Psoas muscle (tissue), 8 donors: Measurements from ENCODE around the gene TCF12. TPM values are rescaled to one million over a fixed set of nuclear protein-coding genes. Genes with fewer than 3 reads are reported as not detected.

ENCODE experiments used
- ATAC-seq, 4 donors: fragments of 200-7000 bp; cut with Tn5 transposase; one replicate each; pipeline ENCODE4 v1.9.1; 2020; ENCODE audit warnings: moderate library complexity in 3 of 4, mild to moderate bottlenecking in 2 of 4
- DNase-seq, 2 donors: peaks; one replicate each; pipeline ENCODE4 v3.0.0-alpha.2; 2020
- H3K27ac ChIP-seq: fragments of 200-600 bp; one replicate; pipeline ENCODE4 v1.8.0; 2022
- H3K27me3 ChIP-seq, 3 donors: fragments of 200-600 bp in 1 of 3; one replicate each; pipeline versions ENCODE4 v1.6.1 to v1.8.0; 2013 to 2022; ENCODE audit warnings: low read length in 2 of 3, mild to moderate bottlenecking in 2 of 3, moderate library complexity in 1 of 3; ENCODE audit not compliant: insufficient read depth in 3 of 3
- H3K36me3 ChIP-seq, 2 donors: fragments of 200-600 bp in 1 of 2; one replicate each; pipeline versions ENCODE4 v1.6.1 to v1.8.0; 2013 to 2022; ENCODE audit warnings: low read depth in 1 of 2, mild to moderate bottlenecking in 1 of 2, moderate library complexity in 1 of 2; ENCODE audit not compliant: insufficient read depth in 1 of 2
- H3K4me1 ChIP-seq: fragments of 200-600 bp; one replicate; pipeline ENCODE4 v1.8.0; 2022
- H3K4me3 ChIP-seq: fragments of 200-600 bp; one replicate; pipeline ENCODE4 v1.8.0; 2022; ENCODE audit warnings: mild to moderate bottlenecking
- H3K9me3 ChIP-seq: fragments of 200-600 bp; one replicate; pipeline ENCODE4 v1.8.0; 2022
- WGBS, 3 donors: extraction: QIAGEN DNeasy Blood & Tissue Kit; methylation state at CpG; one replicate each; pipeline versions ENCODE4 v1.1.6 to v1.1.7; 2013; 5-methylcytosine and 5-hydroxymethylcytosine counted together
- intact Hi-C, 2 donors: fragments of 100-400 bp; cut with DNase I; formaldehyde crosslinking; loops; one replicate each; pipeline versions ENCODE4 v1.11.0 to v1.14.2; 2022
- polyA plus RNA-seq, 3 donors: library from polyadenylated mRNA; stranded (reverse); fragments of 200-250 nt; gene quantifications; one replicate each; pipeline ENCODE4 v1.2.3, GENCODE V29; 2013
- total RNA-seq, 4 donors: library from RNA; stranded (reverse); fragmentation: NEBNext Ultra II Directional in 2 of 4; extraction: Animal tissue kit (Norgen Biotek cat#: 25700) in 2 of 4; gene quantifications; one replicate each; pipeline versions ENCODE4 v1.2.1 to v1.2.4, GENCODE V29; 2021 to 2023
- TF ChIP-seq, protein P1 (sequence below): fragments of 200-600 bp; IDR thresholded peaks from one replicate; pipeline ENCODE4 v1.8.0; 2022; ENCODE audit warnings: antibody characterized with exemption
- donor health status: healthy with polysubstance abuse.
- donor health status: DM: no; HTN: no; CAD: no; lungs with moderate emphysema.
- donor health status: Bipolar disorder and iron deficiency.
- donor health status: healthy.
- donor health status: DM: yes; HTN: yes; CAD: no.
- donor health status: DM: no; HTN: no; CAD: no.
- donor health status: DM: no; HTN: no; CAD: no.
- donor health status: DM: yes; HTN: yes; CAD: no.

The TCF12 gene
- total and polyA plus RNA-seq, 7 donors, result 10.5 to 53.1 (median 30.5) TPM

DNA sequence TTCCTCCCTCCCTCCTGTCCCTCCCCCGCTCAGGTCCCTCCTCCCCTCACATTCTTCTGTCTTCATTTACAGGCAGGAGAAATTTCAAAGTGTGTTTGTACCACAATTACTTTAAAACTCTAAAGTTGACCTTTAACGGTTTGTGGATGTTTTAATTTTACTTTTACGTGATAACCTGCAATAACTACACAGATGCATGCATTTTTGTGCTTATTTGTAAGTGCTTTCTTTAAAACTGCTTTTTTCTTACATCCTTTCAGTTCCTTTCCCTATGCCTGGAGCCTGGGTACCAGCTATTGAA lies 406.1 kb downstream of the TCF12 start:
- DNase-seq (no peak), ATAC-seq (no peak)
- WGBS, 3 donors, result 88 to 90% (median 89%) methylated on average over 3 of the region's 3 CpGs
- Histone ChIP-seq H3K36me3 (no peaks in the 10 kb centered on the region), H3K4me3 (no peak overlapping the region), H3K4me1 (peaks cover 7% of the 10 kb centered on the region), H3K27me3 (peaks cover 0 to 5% (median 3%) of the 10 kb centered on the region in 3 donors), H3K9me3 (no peaks in the 10 kb centered on the region), H3K27ac (no peak overlapping the region)
- TF ChIP-seq, protein P1, sequence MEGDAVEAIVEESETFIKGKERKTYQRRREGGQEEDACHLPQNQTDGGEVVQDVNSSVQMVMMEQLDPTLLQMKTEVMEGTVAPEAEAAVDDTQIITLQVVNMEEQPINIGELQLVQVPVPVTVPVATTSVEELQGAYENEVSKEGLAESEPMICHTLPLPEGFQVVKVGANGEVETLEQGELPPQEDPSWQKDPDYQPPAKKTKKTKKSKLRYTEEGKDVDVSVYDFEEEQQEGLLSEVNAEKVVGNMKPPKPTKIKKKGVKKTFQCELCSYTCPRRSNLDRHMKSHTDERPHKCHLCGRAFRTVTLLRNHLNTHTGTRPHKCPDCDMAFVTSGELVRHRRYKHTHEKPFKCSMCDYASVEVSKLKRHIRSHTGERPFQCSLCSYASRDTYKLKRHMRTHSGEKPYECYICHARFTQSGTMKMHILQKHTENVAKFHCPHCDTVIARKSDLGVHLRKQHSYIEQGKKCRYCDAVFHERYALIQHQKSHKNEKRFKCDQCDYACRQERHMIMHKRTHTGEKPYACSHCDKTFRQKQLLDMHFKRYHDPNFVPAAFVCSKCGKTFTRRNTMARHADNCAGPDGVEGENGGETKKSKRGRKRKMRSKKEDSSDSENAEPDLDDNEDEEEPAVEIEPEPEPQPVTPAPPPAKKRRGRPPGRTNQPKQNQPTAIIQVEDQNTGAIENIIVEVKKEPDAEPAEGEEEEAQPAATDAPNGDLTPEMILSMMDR, result no peak
- intact Hi-C loops, result no loop called here

DNA sequence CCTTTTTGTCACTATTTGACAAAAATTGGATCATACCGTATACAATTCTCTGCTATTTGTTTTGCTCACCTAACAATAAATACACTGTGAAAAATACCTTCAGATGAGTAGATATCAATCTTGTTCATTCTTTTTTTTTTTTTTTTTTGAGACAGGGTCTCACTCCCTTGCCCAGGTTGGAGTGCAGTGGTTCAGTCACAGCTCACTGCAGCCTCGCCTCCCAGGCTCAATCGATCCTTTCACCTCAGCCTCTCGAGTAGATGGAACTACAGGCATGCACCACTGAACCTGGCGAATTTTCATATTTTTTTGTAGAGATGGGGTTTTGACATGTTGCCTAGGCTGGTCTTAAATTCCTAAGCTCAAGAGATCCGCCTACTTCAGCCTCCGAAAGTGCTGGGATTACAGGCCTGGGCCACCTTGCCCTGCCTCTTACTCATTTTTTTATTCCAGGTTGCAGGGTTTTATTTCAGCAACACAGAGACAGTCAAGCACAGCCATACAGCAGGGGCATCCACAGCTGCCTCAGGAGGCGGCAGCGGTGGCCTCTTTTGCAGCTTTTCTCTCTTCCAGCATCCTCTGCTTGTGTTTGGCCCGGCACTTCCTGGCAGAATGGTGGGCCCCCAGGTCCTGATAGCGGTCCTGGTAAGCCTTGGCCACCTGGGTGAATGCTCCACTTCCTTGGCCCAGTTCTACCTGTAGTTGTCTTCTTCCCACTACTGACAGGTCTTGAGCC lies 406.7 kb downstream of the TCF12 start:
- Histone ChIP-seq H3K4me3 (no peak overlapping the region), H3K4me1 (peaks cover 7% of the 10 kb centered on the region), H3K27me3 (peaks cover 0 to 10% (median 4%) of the 10 kb centered on the region in 3 donors), H3K36me3 (no peaks in the 10 kb centered on the region), H3K27ac (no peak overlapping the region), H3K9me3 (no peaks in the 10 kb centered on the region)
- TF ChIP-seq, protein P1, result no peak
- intact Hi-C loops, result no loop called here
- no peak for ATAC-seq
- WGBS, 3 donors, result 88 to 93% (median 91%) methylated on average over 11 of the region's 11 CpGs
- no peak for DNase-seq

DNA sequence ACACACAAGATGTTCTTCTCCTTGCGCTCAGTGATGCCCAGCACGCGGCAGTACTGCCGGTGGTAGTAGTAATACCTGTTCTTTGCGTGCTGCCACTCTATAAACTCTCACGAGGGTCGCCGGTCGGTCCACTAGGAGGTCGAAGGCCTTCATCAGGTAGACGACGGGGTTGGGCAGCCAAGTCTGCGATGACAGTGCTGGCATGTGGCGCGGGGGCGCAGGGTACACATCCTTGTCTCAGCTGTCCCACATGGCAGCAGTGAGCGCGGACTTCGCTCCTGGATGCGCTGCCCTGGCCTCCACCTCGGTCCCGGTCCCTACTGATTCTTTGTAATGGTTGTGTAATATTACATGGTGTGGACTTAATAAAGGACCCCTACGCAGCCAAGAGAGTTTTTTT lies 407.8 kb downstream of the TCF12 start:
- no peak for DNase-seq
- Histone ChIP-seq H3K27me3 (peaks cover 0 to 19% (median 4%) of the 10 kb centered on the region in 3 donors), H3K4me1 (peaks cover 7% of the 10 kb centered on the region), H3K4me3 (no peak overlapping the region), H3K9me3 (no peaks in the 10 kb centered on the region), H3K36me3 (no peaks in the 10 kb centered on the region), H3K27ac (no peak overlapping the region)
- intact Hi-C loops, result no loop called here
- 88 to 91% (median 89%) methylated on average over 23 of the region's 23 CpGs for WGBS, 3 donors
- TF ChIP-seq, protein P1, result no peak
- no peak for ATAC-seq

DNA sequence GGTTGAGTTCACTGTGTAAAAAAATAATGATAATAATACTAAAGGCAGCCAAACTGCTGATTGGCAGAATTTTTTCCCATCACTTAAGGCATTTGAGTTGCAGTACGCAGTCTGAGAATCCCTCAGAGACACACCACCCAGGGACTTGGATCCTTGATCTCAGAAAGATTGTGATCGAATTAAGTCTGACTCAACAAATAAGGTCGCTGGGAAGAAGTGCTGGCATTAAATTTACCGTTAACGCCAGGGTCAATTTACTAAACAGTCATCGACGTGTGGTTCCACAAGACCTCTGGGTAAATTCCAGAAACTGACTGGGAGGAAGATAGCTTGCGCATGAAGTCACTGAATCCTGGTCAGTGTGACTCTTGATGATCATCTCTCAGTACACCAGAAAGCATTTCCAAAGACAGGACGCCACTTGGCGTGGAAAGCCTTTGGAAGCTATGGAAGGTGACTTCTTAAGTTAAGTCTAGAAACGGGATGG lies 409.6 kb downstream of the TCF12 start:
- intact Hi-C loops, result no loop called here
- Histone ChIP-seq H3K4me1 (peaks cover 7% of the 10 kb centered on the region), H3K27ac (no peak overlapping the region), H3K27me3 (peaks cover 0 to 32% (median 4%) of the 10 kb centered on the region in 3 donors), H3K4me3 (no peak overlapping the region), H3K9me3 (no peaks in the 10 kb centered on the region), H3K36me3 (no peaks in the 10 kb centered on the region)
- TF ChIP-seq, protein P1, result no peak
- WGBS, 3 donors, result 26 to 49% (median 31%) methylated on average over 11 of the region's 11 CpGs
- DNase-seq (peak in 1 of 2 donors; percentile 55), ATAC-seq (peak; percentile 67 to 81 (median 77))

- H3K4me1 ChIP-seq, result peaks cover 7% of the 10 kb centered on the region
- ATAC-seq (no peak), DNase-seq (no peak)
- 66 to 79% (median 69%) methylated on average over 8 of the region's 8 CpGs for WGBS, 3 donors
- H3K27me3 ChIP-seq, result peaks cover 0 to 32% (median 4%) of the 10 kb centered on the region in 3 donors
- TF ChIP-seq, protein P1, result no peak
- no peaks in the 10 kb centered on the region for H3K36me3 ChIP-seq
- H3K9me3 ChIP-seq, result no peaks in the 10 kb centered on the region
- no peak overlapping the region for H3K4me3 ChIP-seq
- H3K27ac ChIP-seq, result no peak overlapping the region
- intact Hi-C loops, result no loop called here
These were observed 410.0 kb downstream of the TCF12 start for GRCh38 chr15:57328479-57328878.
